Measurements from ENCODE around the gene DDX43.
"Not testable (repeated sequence)": the region's sequence is repeated elsewhere in the genome, so short reads cannot be mapped to it uniquely, and the experiment has no call there.

Gene DDX43

DNA sequence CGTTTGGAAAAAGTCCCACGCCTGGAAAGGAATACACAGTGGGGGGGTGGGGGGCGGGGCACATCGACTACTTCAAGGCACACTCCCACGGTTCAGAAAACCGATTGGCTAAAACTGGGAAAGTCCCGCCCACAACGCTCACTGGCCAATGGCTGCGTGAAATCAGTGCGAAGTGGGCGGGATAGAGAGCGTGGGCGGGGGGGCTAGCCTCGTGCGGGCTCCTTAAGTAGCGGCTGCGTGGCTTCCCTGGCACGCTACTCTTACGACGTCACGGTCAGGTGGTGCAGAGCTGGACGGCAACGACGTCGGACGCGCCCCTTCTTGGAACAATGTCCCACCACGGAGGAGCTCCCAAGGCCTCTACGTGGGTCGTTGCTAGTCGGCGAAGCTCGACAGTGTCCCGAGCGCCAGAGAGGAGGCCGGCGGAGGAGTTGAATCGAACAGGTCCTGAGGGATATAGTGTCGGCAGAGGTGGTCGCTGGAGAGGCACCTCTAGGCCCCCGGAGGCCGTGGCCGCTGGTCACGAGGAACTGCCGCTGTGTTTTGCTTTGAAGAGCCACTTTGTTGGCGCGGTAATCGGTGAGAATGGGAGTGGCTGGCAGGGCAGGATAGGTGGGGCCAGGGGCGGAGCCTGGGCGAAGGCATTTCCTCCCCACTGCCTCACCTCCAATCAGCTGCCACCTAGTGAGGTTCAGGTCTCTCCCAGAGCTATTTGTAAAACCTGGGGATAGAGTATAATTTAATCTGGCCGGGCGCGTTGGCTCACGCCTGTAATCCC lies at the start of gene DDX43:
Gene DDX43, plus strand, starts transcription at position 252 of the 778 bp plus-strand sequence. Its CDS starts 78 bp downstream, at position 330.
- DNase-seq = no peak

DNA sequence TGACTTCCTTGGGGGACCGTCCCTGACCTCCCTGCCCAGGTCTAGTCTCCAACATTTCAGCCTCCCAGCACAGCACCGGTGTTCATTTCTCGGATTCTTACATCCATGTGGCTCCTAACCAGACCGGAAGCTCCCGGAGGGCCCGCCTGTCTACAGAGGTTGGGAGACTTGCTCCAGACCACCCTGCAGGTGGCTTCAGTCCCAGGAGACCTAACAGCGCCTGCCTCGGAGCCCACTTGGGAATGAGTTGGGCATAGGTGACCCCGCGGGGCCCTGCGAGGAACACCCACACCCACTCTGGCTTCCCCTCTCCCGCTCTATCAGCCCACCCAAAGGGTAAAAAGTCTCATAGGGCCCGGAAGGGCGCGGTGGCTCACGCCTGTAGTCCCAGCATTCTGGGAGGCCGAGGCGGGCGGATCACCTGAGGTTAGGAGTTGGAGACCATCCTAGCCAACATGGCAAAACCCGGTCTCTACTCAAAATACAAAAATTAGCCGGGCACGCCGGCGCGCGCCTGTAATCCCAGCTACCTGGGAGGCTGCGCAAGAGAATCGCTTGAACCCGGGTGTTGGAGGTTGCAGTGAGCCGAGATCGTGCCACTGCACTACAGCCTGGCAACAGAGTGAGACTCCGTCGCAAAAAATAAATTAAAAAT lies 46.0 kb upstream of the DDX43 start:
- DNase-seq = no peak

DNA sequence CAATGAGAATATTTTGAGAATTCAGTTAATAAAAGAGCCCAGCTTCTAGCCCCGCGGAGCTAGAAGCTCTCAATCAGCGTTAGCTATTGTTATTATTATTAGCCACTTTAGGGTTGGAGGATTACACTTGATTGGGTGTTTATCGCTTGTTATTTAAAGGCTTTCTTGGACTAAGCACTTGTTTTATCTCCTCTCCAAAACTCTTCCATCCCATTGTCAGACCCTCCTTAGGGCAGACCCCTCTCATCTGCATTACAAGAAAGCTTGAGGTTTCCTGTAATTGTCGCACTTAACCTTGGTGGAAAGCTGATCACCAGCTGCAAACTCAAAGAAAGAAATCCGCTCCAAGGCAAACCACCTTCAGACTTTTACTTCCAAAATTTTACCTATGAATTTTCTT lies 45.3 kb upstream of the DDX43 start:
- no peak for DNase-seq

DNA sequence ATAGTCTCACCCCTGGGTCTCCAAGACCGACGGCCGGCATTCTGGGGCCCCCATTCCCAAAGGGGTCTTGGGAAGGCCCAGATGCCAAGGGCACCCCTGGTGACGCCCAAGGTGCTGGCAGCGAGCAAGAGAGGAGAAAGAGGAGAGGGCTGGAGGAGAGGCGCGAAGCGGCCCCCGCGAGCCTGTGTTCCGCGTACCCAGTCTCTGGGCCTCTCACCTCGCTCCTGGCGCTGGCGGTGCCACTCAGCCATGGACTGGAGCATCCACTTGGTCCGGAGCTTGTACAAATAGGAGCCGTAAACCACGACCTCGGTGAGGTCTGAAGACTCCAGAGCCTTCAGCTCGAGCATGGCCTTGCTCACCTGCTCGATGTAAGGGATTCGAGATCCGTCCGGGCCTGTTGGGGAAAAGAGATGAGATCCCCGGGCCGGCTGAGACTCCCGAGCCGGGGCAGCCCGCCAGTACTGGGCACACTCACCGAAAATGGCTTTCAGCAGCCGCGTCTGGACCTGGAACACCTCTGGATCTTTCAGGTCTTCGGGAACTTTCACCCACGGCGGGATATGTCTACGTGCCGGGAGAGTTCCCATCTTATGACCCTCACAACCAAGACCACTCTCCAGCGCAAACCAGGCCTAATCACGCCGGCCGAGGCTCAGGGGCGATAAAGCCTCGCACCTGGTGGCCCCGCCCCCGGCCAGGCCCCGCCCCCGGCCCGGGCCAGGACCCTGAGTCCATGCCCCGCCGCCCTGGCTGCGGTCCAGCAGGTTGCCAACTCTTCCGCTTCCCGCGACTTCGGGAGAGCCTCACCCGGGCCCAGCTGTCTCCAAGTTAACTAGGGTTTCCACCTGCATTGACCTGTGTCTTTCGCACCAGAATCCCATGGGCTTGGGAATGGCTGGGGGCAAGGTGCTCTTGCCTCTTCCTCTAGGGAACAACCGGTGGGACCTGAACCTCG lies 40.7 kb upstream of the DDX43 start, which contains the start of gene DPPA5:
Gene DPPA5, minus strand, starts transcription at position 641 of the 958 bp plus-strand sequence. Its CDS starts 51 bp downstream, at position 590.
- no peak for DNase-seq

DNA sequence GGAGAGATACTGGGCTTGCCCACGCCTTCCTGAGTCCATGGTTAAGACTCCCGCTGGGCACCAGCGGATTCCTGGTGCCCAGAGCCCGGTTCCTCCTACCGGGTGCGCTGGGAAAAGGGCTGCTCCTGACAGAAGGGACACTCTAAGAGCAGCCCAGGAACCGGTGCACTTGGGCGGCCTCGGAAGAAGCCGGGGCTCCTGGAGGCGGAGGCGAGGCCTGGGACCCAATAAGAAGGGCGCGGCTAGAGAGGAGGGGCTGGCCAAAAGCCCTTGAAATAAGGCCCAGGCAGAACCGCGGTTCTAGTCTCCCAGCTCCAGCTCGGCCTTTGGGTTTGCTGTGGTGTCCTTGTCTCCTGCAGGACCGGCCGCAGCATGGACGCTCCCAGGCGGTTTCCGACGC lies 32.3 kb upstream of the DDX43 start, which contains the start of gene KHDC3L:
Gene KHDC3L, plus strand, starts transcription at position 301 of the 400 bp plus-strand sequence. Its CDS starts 72 bp downstream, at position 373.
- no peak for DNase-seq

DNA sequence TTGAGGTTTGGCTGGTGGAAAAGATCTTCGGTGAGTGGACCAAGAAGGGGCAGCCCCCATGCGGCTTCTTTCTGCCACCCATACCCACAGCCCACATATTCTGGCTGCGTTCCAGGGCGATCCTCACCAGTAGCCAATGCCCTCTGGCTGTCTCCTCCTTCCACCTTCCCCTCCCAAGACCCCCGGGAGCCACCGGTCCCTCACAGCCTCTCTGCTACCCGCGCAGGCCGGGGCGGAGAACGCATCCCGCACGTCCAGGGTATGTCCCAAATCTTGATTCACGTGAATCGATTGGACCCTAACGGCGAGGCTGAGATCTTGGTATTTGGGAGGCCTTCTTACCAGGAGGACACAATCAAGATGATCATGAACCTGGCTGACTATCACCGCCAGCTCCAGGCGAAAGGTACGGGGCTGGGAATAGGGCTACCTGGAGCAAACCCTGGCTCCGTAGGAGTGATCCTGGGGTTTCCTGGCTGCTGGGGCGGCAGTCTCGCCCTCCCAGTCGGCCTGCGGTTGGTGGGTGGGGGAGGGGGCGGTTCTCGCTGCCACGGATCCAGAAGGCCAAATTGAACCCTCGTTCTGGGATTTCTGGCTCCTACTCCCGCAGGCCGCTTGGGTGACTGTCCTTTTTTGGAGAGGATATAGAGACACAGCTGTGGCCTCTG lies 31.6 kb upstream of the DDX43 start:
- no peak for DNase-seq

DNA sequence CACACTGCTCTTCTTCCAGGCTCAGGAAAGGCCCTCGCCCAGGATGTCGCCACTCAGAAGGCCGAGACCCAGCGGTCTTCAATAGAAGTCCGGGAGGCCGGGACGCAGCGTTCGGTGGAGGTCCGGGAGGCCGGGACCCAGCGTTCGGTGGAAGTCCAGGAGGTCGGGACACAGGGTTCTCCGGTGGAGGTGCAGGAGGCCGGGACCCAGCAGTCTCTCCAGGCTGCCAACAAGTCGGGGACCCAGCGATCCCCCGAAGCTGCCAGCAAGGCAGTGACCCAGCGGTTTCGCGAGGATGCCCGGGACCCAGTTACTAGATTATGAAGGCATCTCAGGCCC lies 31.1 kb upstream of the DDX43 start:
- DNase-seq = no peak

DNA sequence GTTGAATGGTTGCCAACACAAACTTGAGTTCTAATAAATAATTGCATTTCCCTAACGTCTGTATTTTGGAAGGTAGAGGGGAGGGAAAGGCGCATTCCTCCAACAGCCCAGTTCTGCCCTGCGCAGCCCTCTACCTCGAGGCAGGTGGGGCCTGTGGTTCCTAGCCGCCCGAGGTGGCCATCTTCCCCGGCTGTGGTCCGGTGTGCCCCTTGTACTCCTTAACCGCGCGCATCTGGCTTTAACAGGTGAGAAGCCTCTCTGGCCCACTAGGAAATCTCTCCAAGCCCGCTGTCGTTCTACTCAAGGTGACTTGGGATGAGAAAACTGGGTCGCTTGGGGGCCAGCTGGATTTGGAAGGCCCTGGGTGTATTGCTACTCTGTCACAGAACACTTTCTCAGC lies 30.5 kb upstream of the DDX43 start:
- DNase-seq = no peak

DNA sequence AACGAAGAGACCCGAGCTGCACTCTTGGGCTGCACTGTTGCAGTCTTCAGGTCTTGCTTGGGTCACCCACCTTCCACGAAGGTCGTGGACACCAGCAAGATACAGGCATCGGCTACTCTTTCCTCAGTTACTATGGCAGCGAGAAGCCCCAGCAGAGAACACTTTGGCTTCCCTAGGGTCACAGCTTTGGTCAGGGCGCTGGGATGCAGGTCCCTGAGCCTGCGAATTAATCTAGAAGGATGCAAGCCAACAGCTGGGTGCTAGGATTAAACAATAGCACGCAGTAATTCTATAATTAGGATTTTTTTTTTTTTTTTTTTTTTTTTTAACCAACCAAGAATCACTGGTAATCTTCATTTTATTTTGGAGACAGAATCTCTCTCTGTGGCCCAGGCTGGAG lies 30.1 kb upstream of the DDX43 start:
- DNase-seq = no peak

DNA sequence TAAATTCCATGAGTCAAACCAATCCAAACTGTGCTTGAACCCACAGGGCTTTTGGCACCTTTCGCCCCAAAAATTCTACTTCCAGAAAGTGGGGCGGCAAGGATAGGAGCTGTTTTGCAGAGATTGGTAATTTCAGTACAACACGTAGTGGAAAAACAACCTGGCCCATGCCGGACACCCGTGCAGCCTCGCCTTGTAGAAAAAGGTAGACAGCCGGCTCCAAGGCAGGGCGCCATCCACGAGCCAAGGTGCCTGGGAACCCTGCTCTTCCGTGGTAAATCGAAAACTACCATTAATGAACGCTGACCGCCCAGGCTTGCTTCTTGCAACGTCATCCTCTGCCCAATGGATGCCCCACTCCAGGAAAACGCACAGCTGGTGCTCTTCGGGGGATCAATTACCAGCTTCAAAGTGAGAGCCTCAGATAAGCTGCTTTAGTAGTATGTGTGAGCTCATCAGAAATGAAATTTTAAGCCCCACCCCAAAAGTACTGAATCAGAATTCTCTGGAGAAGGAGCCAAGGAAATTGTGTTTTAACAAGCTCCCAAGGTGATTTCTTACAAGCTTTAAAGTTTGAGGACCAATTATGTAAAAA lies 26.8 kb upstream of the DDX43 start:
- DNase-seq = no peak

DNA sequence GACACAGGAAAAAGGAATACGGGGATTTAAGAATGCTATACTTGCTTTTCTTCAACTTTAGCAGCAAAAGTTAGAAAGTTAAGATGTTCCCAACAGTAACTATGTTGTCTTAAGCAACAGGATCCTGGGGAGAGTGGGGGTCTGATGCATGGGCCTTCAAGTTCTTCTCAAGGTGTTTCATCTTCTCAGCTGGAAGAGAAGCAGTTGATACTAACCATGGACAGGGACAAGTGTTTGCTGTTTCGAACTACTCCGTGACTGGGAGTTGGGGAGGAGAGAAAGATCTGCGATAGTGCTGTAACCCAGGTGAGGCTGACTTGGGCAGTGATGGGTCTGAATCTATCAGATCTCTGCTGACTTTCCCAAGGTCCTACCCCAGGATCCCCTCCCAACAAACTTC lies 26.0 kb upstream of the DDX43 start:
- DNase-seq = no peak

DNA sequence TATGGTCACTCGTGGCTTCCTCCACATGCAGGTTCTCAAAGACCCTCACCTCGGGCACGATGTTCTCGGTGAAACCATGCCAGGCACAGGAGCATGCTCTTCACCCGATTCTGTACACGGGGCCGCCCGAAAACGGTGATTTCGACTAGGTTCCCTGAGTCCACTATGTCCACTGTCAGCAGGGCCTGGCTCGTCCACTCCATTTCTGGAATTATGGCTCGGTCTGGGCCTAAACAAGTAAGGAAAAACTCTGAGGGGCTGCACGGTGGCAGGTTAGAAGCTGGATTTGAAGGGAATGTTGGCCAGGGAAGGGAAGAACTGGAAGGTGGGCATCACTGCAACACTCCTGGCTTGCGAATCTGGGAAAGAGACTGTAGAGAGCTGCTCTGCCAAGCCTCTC lies 25.5 kb upstream of the DDX43 start:
- no peak for DNase-seq

DNA sequence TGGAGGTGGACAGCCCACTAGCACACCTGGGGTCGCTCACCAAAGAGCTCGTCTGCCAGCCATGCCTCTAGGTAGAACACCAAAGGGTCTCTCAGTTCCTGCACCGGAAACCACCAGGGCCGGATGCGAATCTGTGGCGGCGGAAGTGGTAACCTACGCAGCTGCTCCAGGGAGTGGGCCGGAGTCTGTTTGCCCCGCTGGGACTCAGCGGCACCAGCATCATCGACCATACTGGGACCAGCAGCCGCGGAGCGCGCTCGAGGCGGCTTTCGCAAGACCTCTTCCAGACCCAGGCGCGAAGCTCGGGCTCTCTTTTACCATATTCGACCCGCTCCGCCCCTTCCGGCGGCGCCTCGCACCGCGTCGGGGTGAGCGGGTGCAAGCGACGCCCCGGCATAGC lies 25.1 kb upstream of the DDX43 start, which contains the start of gene OOEP:
Gene OOEP, minus strand, starts transcription at position 335 of the 400 bp plus-strand sequence. Its CDS starts 105 bp downstream, at position 230.
- DNase-seq = no peak

DNA sequence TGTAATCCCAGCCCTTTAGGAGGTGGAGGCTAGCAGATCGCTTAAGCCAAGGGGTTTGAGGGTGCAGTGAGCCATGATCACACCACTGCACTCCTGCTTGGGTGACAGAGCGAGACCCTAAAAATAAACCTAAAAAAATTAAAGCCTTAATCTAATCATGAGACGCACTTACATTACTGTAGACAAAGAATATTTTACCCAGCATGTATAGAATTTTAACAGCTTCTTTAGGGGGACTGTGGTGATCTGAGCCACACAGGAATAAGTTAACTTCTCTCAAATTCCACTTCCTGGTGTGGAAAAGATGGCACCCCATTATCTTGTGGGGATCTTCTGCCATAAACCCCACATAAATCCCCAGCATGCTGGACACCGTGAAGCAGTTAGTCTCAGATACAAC lies 22.6 kb upstream of the DDX43 start:
- no peak for DNase-seq

DNA sequence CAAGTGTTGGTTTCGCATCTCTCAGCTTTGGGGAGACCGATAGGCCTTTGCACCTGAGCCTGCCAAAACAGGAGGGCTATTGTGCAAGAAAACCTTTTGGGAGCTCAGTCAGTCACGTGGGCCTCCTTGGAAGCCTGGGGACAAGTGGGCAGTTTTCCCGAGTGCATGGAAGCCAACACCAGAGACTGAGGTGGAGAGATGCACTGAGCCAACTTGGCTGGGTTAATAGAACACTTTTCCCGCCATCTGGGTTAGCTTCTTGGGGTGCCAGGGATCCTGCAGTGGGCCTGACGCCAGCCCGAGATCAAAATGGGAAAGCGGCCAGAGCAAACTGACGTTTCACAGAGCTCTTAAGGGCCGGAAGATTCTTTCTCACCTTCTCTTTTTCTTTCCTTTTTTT lies 22.1 kb upstream of the DDX43 start:
- DNase-seq = no peak

DNA sequence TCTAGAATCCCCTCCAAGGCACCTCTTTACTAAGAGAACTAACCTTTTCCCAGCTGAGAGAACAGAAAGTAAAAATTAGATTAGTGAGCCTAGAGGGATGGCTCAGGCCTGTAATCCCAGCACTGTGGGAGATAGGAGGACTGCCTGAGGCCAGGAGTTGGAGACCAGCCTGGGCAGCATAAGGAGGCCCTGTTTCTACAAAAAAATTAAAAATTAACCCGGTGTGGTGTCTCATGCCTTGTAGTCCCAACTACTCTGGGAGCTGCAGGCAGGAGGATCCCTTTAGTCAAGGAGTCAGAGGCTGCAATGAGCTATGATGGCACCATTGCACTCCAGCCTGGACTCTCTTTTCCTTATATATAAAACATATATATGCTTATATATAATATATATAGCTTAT lies 19.4 kb upstream of the DDX43 start:
- DNase-seq = no peak

DNA sequence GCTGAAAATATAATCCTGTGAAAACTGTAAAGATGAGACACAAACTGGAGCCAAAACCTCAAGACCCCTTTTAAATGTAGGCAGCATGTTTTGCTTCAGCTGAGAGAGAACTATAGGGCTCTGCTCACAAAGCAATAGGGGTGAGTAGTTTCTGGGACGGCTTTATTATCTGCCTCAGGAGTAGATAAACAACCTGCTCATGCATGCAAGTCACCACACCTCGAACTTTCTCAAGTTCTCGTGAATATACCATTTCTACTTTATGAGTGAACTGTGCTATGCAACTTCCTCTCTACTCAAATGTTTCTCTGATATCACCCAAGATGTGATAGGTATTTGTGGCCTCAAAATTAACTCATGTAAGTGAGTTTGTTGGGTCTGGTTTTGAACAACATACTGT lies 17.4 kb upstream of the DDX43 start:
- no peak for DNase-seq

DNA sequence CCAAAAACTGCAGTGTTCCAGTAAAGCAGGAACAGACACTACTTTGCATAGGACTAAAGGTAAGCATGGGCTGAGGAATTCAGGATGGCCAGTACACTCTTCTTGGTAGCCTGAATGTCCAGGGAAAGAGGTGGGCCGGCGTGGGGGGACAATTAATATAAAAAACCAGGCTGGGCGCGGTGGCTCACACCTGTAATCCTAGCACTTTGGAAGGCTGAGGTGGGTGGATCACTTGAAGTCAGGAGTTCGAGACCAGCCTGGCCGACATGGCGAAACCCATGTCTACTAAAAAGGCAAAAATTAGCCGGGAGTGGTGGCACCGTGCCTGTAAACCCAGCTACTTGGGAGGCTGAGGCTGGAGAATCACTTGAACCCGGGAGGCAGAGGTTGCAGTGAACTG lies 13.1 kb upstream of the DDX43 start:
- DNase-seq = not testable (repeated sequence)

DNA sequence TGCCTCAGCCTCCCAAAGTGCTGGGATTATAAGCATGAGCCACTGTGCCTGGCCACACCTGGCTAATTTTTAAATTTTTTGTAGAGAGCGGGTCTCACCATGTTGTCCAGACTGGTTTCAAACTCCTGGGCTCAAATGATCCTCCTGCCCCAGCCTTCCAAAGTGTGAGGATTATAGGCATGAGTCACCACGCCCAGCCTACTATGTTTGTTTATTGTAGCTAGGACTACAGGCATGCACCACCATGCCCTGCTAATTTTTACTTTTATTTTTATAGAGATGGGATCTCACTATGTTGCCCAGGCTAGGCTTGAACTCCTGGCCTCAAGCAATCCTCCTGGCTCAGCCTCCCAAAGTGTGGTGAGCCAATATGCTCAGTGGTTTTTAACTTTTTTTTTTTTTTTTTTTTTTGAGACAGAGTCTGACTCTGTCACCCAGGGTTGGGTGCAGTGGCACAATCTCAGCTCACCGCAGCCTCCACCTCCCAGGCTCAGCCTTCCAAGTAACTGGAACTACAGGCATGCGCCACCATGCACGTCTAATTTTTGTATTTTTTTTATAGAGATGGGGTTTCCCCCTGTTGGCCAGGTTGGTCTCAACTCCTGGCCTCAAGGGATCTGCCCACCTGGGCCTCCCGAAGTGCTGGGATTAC lies 12.0 kb upstream of the DDX43 start:
- DNase-seq = no peak

DNA sequence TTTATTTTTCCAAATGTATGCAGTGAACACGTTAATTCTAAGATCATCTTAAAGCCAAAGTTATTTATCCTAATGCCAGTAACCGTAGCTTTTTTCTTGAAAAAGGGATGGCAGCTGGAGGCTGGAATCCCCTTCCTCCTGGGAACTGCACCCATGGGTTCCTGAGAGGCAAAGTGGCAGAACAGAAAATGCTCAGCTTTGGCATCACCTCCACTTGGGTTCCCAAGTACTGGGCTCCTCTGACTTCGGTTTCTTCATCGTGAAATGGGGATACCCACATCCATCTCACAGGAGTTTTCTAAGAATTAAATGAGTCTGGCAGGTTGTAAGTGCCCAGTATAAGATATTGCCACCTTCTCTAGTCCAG lies 6.2 kb upstream of the DDX43 start:
- no peak for DNase-seq

DNA sequence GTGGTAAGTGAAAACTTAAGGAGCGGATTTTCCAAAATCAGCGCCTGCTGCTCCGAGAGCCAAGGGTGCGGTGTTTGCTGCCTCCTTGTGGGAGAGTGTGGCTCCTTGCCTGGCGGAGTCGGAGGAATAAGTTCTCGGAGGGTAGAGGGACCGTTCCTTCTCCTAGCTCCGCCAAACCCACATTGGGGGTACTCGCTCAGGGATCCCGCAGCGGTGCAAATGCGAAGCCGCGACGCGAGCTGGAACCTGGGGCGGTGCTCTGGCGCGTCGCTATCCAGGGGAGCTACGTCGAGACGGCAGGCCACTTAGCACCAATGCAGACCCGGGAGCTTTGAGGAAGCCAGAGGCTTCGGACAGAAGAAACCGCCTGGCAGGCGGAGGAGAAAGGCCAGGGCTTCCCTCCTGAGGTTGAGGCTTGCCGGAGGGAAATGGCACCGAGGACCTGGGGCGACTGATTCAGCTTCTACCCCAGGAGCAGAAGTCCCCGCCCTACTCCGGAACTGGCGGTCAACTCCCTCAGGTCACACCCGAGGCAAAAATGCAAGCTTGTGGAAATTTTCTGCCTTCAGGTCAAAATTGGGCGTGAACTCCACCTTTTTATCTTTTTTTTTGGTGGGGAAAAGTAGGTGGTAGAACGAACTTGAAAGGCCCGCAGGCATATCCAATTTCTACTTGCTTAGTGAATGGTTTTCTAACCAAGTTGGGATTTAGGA lies 5.7 kb upstream of the DDX43 start:
- DNase-seq = peak; percentile 10
